ENCODE data around the gene OPRPN.

GRCh38 chr4:70449220-70449619 is 51.5 kb downstream of the OPRPN start:
- TF ChIP-seq CTCF (IDR thresholded peaks at IDR 0.05; ENCODE audit: insufficient read depth, low read depth, low read length), result no peak
- no peak for TF ChIP-seq EZH2 (IDR thresholded peaks at IDR 0.05; ENCODE audit: insufficient read depth, low read length)

All from astrocyte (in vitro differentiated cells and primary cell).